WTC11 (cell line): ENCODE data around the gene SLC14A1. TPM values are rescaled to one million over a fixed set of nuclear protein-coding genes. Genes with fewer than 3 reads are reported as not detected.

Experiments used
- ATAC-seq: fragments of 200-7000 bp; cut with Tn5 transposase; 2 replicates; pipeline ENCODE4 v1.10.0; 2021; ENCODE audit warnings: mild to moderate bottlenecking, moderate library complexity
- CTCF ChIA-PET: fragments of 300-600 bp; sonication (Branson Sonifier 250); formaldehyde crosslinking; loops from one replicate; lab custom pipeline; 2021; ENCODE audit warnings: antibody characterized with exemption; lab: Charles Lee
- POLR2A ChIA-PET: fragments of 350-600 bp; sonication (Branson Sonifier 250); formaldehyde crosslinking; loops from one replicate; lab custom pipeline; 2021; ENCODE audit warnings: antibody characterized with exemption; lab: Charles Lee
- DNase-seq: peaks from one replicate; pipeline ENCODE4 v3.0.0; 2021; ENCODE audit warnings: low spot score
- H3K27ac Mint-ChIP-seq: 2 replicates; pipeline ENCODE4 v1.8.0; 2021; ENCODE audit warnings: mixed read lengths
- H3K27me3 Mint-ChIP-seq: 2 replicates; pipeline ENCODE4 v1.8.0; 2021; ENCODE audit warnings: low read depth, mild to moderate bottlenecking, moderate library complexity, mixed read lengths
- H3K36me3 Mint-ChIP-seq: 2 replicates; pipeline ENCODE4 v1.8.0; 2021; ENCODE audit warnings: mixed read lengths
- H3K4me1 Mint-ChIP-seq: 2 replicates; pipeline ENCODE4 v1.8.0; 2022; ENCODE audit warnings: mixed read lengths
- H3K4me3 Mint-ChIP-seq: 2 replicates; pipeline ENCODE4 v1.8.0; 2021; ENCODE audit warnings: mild to moderate bottlenecking, moderate library complexity, mixed read lengths
- H3K9me3 Mint-ChIP-seq: 2 replicates; pipeline ENCODE4 v1.8.0; 2021; ENCODE audit warnings: mixed read lengths
- CREB1 ChIP-seq: sonication (generic); formaldehyde crosslinking; IDR thresholded peaks from 2 replicates; pipeline ENCODE4 v1.8.0; 2023; ENCODE audit warnings: mild to moderate bottlenecking, missing genetic modification reagents
- CREM ChIP-seq: sonication (generic); formaldehyde crosslinking; IDR thresholded peaks from 2 replicates; pipeline ENCODE4 v1.8.1; 2022; ENCODE audit warnings: mild to moderate bottlenecking, missing genetic modification reagents, moderate library complexity
- NR1H2 ChIP-seq: sonication (generic); formaldehyde crosslinking; IDR thresholded peaks from 2 replicates; pipeline ENCODE4 v1.9.0; 2021; ENCODE audit warnings: mild to moderate bottlenecking, moderate library complexity, missing genetic modification reagents
- NR2C2 ChIP-seq: sonication (generic); formaldehyde crosslinking; IDR thresholded peaks from 2 replicates; pipeline ENCODE4 v1.8.0; 2022; ENCODE audit warnings: mild to moderate bottlenecking, missing genetic modification reagents
- PRRX2 ChIP-seq: fragments of 250-450 bp; sonication (Bioruptor Pico); IDR thresholded peaks from 2 replicates; pipeline ENCODE4 v1.8.0; 2021; ENCODE audit warnings: mild to moderate bottlenecking
- RELA ChIP-seq: sonication (generic); formaldehyde crosslinking; IDR thresholded peaks from 2 replicates; pipeline ENCODE4 v1.8.1; 2022; ENCODE audit warnings: missing genetic modification reagents, mild to moderate bottlenecking, borderline replicate concordance
- SMAD3 ChIP-seq: sonication (generic); formaldehyde crosslinking; IDR thresholded peaks from 2 replicates; pipeline ENCODE4 v1.8.0; 2022; ENCODE audit warnings: missing genetic modification reagents, mild to moderate bottlenecking, borderline replicate concordance
- STAT6 ChIP-seq: sonication (generic); formaldehyde crosslinking; conservative IDR thresholded peaks from 2 replicates; pipeline ENCODE4 v1.8.1; 2023; ENCODE audit warnings: mild to moderate bottlenecking, low read depth, missing genetic modification reagents, moderate library complexity
- TCF7 ChIP-seq: sonication (generic); formaldehyde crosslinking; IDR thresholded peaks from 2 replicates; pipeline ENCODE4 v1.8.0; 2022; ENCODE audit warnings: mild to moderate bottlenecking, low read depth, missing genetic modification reagents, moderate library complexity
- TP53 ChIP-seq: sonication (generic); formaldehyde crosslinking; IDR thresholded peaks from 2 replicates; pipeline ENCODE4 v1.8.1; 2023; ENCODE audit warnings: mild to moderate bottlenecking, missing genetic modification reagents
- ZNF416 ChIP-seq: fragments of 250-450 bp; sonication (Bioruptor Pico); IDR thresholded peaks from 2 replicates; pipeline ENCODE4 v1.9.0; 2021; ENCODE audit warnings: mild to moderate bottlenecking, inconsistent platforms
- total RNA-seq: library from RNA; stranded (reverse); gene quantifications from 3 replicates; pipeline ENCODE4 v1.2.3, GENCODE V29; 2021
- TF ChIP-seq, protein P1 (sequence below): sonication (generic); formaldehyde crosslinking; IDR thresholded peaks from 2 replicates; pipeline ENCODE4 v1.8.1; 2023; ENCODE audit warnings: mild to moderate bottlenecking, missing genetic modification reagents, borderline replicate concordance
- TF ChIP-seq, protein P2 (sequence below): fragments of 250-450 bp; sonication (Bioruptor Pico); IDR thresholded peaks from 2 replicates; pipeline ENCODE4 v1.9.0; 2021; ENCODE audit warnings: mild to moderate bottlenecking
- TF ChIP-seq, protein P3 (sequence below): sonication (generic); formaldehyde crosslinking; IDR thresholded peaks from 2 replicates; pipeline ENCODE4 v1.8.1; 2023; ENCODE audit warnings: mild to moderate bottlenecking, missing genetic modification reagents

Gene SLC14A1
- total RNA-seq, 1 experiment from 2014 or later, result not detected

GRCh38 chr18:45755934-45756333 lies 32.0 kb downstream of the SLC14A1 start:
- DNase-seq, result no peak
- H3K27ac Mint-ChIP-seq, result no peak overlapping the region

DNA sequence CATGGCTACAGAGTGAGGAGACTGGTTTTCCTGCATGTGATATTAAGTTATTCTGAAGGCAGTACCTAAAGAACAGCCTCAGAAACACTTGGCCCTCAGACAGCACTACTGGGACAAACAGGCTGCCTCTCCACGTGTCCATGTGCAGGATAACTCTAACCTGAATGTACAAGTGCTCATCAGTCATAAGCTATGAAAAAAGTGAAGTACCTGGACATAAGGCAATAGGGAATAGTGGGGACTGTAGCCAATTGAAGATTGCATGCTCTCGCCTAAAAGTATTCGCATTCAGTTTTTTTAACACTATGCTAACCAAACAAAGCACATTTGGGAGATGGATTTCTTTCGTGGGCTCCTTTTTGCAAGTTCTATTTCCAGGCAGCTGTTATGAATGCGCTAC lies 33.0 kb downstream of the SLC14A1 start:
- Mint-ChIP-seq H3K4me1 (peaks cover 56% of the 10 kb centered on the region), H3K4me3 (no peak overlapping the region), H3K27me3 (peaks cover 9% of the 10 kb centered on the region; the same call in 1 of the 2 replicates), H3K27ac (peak overlapping the region; percentile 98), H3K9me3 (peaks cover 39% of the 10 kb centered on the region), H3K36me3 (peaks cover 22% of the 10 kb centered on the region)
- POLR2A ChIA-PET, result no interaction called here
- DNase-seq (no peak), ATAC-seq (no peak)
- CTCF ChIA-PET, result no interaction called here
- TF ChIP-seq STAT6 (no peak), NR1H2 (CRISPR knock-in tag) (no peak), RELA (CRISPR knock-in tag) (no peak), NR2C2 (CRISPR knock-in tag) (no peak), PRRX2 (CRISPR knock-in tag) (no peak), SMAD3 (CRISPR knock-in tag) (no peak)

More at GRCh38 chr18:45755934-45756333, 32.0 kb downstream of the SLC14A1 start:
- Mint-ChIP-seq H3K4me1 (peaks cover 47% of the 10 kb centered on the region), H3K36me3 (peaks cover 22% of the 10 kb centered on the region), H3K9me3 (peaks cover 39% of the 10 kb centered on the region), H3K4me3 (no peak overlapping the region), H3K27me3 (peaks cover 9% of the 10 kb centered on the region; the same call in 1 of the 2 replicates)
- TF ChIP-seq NR2C2 (CRISPR knock-in tag) (no peak), CREM (CRISPR knock-in tag) (no peak), STAT6 (no peak), ZNF416 (CRISPR knock-in tag) (no peak), TCF7 (no peak), TP53 (CRISPR knock-in tag) (no peak), CREB1 (CRISPR knock-in tag) (no peak)
- TF ChIP-seq, protein P1, sequence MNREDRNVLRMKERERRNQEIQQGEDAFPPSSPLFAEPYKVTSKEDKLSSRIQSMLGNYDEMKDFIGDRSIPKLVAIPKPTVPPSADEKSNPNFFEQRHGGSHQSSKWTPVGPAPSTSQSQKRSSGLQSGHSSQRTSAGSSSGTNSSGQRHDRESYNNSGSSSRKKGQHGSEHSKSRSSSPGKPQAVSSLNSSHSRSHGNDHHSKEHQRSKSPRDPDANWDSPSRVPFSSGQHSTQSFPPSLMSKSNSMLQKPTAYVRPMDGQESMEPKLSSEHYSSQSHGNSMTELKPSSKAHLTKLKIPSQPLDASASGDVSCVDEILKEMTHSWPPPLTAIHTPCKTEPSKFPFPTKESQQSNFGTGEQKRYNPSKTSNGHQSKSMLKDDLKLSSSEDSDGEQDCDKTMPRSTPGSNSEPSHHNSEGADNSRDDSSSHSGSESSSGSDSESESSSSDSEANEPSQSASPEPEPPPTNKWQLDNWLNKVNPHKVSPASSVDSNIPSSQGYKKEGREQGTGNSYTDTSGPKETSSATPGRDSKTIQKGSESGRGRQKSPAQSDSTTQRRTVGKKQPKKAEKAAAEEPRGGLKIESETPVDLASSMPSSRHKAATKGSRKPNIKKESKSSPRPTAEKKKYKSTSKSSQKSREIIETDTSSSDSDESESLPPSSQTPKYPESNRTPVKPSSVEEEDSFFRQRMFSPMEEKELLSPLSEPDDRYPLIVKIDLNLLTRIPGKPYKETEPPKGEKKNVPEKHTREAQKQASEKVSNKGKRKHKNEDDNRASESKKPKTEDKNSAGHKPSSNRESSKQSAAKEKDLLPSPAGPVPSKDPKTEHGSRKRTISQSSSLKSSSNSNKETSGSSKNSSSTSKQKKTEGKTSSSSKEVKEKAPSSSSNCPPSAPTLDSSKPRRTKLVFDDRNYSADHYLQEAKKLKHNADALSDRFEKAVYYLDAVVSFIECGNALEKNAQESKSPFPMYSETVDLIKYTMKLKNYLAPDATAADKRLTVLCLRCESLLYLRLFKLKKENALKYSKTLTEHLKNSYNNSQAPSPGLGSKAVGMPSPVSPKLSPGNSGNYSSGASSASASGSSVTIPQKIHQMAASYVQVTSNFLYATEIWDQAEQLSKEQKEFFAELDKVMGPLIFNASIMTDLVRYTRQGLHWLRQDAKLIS, result no peak
- TF ChIP-seq, protein P2, sequence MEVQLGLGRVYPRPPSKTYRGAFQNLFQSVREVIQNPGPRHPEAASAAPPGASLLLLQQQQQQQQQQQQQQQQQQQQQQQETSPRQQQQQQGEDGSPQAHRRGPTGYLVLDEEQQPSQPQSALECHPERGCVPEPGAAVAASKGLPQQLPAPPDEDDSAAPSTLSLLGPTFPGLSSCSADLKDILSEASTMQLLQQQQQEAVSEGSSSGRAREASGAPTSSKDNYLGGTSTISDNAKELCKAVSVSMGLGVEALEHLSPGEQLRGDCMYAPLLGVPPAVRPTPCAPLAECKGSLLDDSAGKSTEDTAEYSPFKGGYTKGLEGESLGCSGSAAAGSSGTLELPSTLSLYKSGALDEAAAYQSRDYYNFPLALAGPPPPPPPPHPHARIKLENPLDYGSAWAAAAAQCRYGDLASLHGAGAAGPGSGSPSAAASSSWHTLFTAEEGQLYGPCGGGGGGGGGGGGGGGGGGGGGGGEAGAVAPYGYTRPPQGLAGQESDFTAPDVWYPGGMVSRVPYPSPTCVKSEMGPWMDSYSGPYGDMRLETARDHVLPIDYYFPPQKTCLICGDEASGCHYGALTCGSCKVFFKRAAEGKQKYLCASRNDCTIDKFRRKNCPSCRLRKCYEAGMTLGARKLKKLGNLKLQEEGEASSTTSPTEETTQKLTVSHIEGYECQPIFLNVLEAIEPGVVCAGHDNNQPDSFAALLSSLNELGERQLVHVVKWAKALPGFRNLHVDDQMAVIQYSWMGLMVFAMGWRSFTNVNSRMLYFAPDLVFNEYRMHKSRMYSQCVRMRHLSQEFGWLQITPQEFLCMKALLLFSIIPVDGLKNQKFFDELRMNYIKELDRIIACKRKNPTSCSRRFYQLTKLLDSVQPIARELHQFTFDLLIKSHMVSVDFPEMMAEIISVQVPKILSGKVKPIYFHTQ (CRISPR knock-in tag), result no peak
- TF ChIP-seq, protein P3, sequence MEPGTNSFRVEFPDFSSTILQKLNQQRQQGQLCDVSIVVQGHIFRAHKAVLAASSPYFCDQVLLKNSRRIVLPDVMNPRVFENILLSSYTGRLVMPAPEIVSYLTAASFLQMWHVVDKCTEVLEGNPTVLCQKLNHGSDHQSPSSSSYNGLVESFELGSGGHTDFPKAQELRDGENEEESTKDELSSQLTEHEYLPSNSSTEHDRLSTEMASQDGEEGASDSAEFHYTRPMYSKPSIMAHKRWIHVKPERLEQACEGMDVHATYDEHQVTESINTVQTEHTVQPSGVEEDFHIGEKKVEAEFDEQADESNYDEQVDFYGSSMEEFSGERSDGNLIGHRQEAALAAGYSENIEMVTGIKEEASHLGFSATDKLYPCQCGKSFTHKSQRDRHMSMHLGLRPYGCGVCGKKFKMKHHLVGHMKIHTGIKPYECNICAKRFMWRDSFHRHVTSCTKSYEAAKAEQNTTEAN (CRISPR knock-in tag), result no peak
- ChIA-PET CTCF (interaction anchor here (0.6 kb wide), 1 partner anchor 348 kb away, joined by 3 read pairs; no protein-coding TSS in a partner anchor), POLR2A (no interaction called here)
- ATAC-seq, result no peak
